Nephron (organoid): Measurements from ENCODE around the gene C5orf22.
"Not testable (repeated sequence)": the region's sequence is repeated elsewhere in the genome, so short reads cannot be mapped to it uniquely, and the experiment has no call there.

Experiments used
- H3K27ac Mint-ChIP-seq, 3 experiments: 2 replicates each; pipeline ENCODE4 v1.8.0; 2020; ENCODE audit warnings: mixed read lengths in 3 of 3, mild to moderate bottlenecking in 2 of 3, moderate library complexity in 1 of 3
- H3K27me3 Mint-ChIP-seq: 2 replicates; pipeline ENCODE4 v1.8.0; 2021; ENCODE audit warnings: low read depth, mild to moderate bottlenecking, moderate library complexity, mixed read lengths
- H3K36me3 Mint-ChIP-seq: 2 replicates; pipeline ENCODE4 v1.8.0; 2020; ENCODE audit warnings: low read depth, mixed read lengths
- H3K4me1 Mint-ChIP-seq: 2 replicates; pipeline ENCODE4 v1.8.0; 2020; ENCODE audit warnings: mixed read lengths
- H3K4me3 Mint-ChIP-seq, 3 experiments: 2 replicates each; pipeline ENCODE4 v1.8.0; 2020; ENCODE audit warnings: mild to moderate bottlenecking in 3 of 3, mixed read lengths in 3 of 3, moderate library complexity in 2 of 3
- H3K9me3 Mint-ChIP-seq: 2 replicates; pipeline ENCODE4 v1.8.0; 2020; ENCODE audit warnings: mixed read lengths
- TF ChIP-seq, protein P1 (sequence below), 3 experiments: fragments of 200-600 bp; sonication (generic); IDR thresholded peaks; one replicate each; pipeline ENCODE4 v1.5.0; 2021; ENCODE audit warnings: antibody characterized with exemption in 3 of 3; ENCODE audit not compliant: unreplicated experiment in 3 of 3

Gene C5orf22

DNA sequence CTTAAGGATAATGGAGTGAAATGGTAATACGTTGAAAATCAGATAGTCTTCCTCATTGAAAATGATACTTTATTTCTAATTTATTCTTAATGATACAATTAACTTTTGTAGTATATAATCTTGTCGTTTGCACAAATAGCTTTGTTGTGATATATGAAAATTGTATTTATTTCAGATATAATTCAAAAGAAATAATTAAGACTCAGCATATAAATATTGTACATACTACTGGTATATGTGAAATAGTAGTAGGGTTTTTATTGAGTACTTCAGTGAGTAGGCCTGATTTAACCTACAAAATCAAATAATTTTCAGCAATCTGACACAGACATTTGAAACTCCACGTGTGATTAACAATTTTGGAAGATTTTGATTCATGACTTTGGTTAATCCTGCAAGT lies 4.8 kb downstream of the C5orf22 start:
- peaks cover 53% of the 10 kb centered on the region for H3K36me3 Mint-ChIP-seq
- no peaks in the 10 kb centered on the region for H3K9me3 Mint-ChIP-seq
- no peak overlapping the region for H3K4me3 Mint-ChIP-seq
- peaks cover 20% of the 10 kb centered on the region for H3K4me1 Mint-ChIP-seq
- TF ChIP-seq, protein P1, sequence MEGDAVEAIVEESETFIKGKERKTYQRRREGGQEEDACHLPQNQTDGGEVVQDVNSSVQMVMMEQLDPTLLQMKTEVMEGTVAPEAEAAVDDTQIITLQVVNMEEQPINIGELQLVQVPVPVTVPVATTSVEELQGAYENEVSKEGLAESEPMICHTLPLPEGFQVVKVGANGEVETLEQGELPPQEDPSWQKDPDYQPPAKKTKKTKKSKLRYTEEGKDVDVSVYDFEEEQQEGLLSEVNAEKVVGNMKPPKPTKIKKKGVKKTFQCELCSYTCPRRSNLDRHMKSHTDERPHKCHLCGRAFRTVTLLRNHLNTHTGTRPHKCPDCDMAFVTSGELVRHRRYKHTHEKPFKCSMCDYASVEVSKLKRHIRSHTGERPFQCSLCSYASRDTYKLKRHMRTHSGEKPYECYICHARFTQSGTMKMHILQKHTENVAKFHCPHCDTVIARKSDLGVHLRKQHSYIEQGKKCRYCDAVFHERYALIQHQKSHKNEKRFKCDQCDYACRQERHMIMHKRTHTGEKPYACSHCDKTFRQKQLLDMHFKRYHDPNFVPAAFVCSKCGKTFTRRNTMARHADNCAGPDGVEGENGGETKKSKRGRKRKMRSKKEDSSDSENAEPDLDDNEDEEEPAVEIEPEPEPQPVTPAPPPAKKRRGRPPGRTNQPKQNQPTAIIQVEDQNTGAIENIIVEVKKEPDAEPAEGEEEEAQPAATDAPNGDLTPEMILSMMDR (IDR thresholded peaks at IDR 0.05; ENCODE audit: unreplicated experiment in 3 of 3): no peak
- H3K27me3 Mint-ChIP-seq: no peaks in the 10 kb centered on the region
- no peak overlapping the region for H3K27ac Mint-ChIP-seq

DNA sequence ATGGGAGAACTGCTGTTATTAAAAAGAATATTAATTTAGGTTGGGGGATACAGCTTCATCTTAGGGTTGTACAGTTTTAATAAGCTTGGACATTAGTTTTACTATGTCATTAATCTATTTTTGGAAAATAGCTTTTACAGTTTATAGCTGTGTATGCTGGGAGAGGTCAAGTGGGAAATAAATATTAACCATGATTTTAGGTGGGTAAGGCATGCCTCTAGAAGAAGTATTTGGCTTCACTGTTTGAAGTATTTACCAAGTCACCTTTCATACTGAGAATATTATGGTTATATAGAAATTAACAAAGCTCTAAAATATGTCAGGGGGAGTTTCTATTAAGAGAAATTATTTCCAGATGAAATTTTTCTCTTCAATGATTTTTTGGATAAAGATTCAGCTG lies 5.2 kb downstream of the C5orf22 start:
- TF ChIP-seq, protein P1 (IDR thresholded peaks at IDR 0.05; ENCODE audit: unreplicated experiment in 3 of 3): no peak
- Mint-ChIP-seq H3K27me3 (no peaks in the 10 kb centered on the region), H3K27ac (peak overlapping the region in 1 of 3 experiments; percentile 21), H3K4me3 (no peak overlapping the region), H3K36me3 (peaks cover 57% of the 10 kb centered on the region), H3K4me1 (peaks cover 15% of the 10 kb centered on the region), H3K9me3 (no peaks in the 10 kb centered on the region)

DNA sequence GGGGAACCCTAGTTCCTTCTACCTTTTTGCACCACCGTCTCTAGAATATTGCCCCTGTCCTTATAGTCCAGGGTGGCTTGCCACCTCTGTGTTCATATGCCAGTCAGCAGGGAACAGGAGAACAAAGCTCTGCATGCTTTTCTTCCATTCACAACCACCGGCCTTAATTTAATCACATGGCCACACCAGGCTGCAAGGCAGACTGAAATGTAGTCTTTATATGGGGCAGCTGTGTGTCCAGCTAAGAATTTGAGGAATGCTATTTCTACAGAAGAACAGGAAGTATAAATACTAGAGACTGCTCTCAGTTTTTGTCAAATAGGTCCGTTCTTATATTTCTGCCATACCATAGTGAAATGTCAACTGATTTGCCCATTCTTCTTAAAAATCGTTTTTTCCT lies 5.8 kb downstream of the C5orf22 start:
- Mint-ChIP-seq H3K9me3 (no peaks in the 10 kb centered on the region), H3K4me1 (peaks cover 13% of the 10 kb centered on the region), H3K36me3 (peaks cover 62% of the 10 kb centered on the region), H3K4me3 (no peak overlapping the region), H3K27me3 (no peaks in the 10 kb centered on the region), H3K27ac (peak overlapping the region in 2 of 3 experiments; percentile 21 to 67)
- TF ChIP-seq, protein P1 (IDR thresholded peaks at IDR 0.05; ENCODE audit: unreplicated experiment in 3 of 3): no peak

DNA sequence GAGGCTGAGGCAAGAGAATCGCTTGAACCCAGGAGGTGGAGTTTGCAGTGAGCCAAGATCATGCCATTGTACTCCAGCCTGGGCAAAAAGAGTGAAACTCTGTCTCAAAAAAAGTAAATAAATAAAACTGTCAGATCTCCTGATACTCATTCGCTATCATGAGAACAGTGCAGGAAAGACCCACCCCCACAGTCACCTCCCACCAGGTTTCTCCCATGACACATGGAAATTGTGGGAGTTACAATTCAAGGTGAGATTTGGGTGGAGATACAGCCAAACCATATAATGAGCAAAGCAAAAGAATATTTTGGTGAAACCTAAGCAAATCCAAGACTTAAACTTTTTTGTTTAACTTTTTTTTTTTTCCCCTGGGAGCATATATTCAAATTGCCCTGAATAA lies 17.0 kb downstream of the C5orf22 start:
- H3K27me3 Mint-ChIP-seq, H3K4me1 Mint-ChIP-seq, H3K9me3 Mint-ChIP-seq, H3K27ac Mint-ChIP-seq, H3K4me3 Mint-ChIP-seq: not testable (repeated sequence)
- peaks cover 80% of the 10 kb centered on the region for H3K36me3 Mint-ChIP-seq

DNA sequence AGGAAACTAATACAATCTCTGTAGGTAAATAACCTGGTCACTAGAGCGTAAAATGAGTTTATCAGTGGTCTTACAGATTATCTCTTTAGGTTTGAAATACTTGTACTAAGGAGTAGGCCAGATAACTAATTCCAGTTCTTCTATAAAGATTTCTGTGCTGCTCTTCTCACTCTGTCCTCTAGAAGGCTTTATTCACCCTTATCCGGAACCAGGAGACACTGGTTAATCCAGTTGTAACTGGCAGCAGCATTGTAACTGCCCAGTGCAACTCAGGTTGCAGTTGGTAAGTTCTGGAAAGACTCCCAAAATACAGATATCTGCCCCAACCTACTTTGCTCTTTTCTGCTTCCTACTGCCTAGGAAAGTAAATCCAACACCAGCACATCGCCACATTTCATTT lies 19.8 kb downstream of the C5orf22 start:
- no peaks in the 10 kb centered on the region for H3K27me3 Mint-ChIP-seq
- no peak overlapping the region for H3K27ac Mint-ChIP-seq
- H3K36me3 Mint-ChIP-seq: peaks cover 77% of the 10 kb centered on the region
- TF ChIP-seq, protein P1 (IDR thresholded peaks at IDR 0.05; ENCODE audit: unreplicated experiment in 3 of 3): no peak
- H3K9me3 Mint-ChIP-seq: peaks cover 3% of the 10 kb centered on the region
- H3K4me3 Mint-ChIP-seq: no peak overlapping the region
- H3K4me1 Mint-ChIP-seq: no peaks in the 10 kb centered on the region

DNA sequence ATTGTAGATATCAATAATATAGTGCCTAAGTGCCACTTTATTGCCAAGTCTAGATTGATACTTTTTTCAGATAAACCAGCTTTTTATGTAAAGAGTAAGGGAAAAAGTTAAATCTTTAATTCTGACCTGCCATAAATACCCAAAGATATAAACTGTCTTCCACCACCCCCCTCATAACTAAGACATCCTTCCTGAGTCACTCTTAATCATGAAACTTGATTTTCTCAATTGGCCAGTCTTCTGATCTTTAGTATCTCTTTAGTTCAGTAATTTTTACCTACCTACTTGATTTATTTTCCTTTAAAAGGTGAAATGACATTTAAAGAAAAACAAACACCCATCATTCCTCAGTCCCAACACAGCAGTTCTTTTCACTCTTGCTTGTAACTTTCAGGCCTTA lies 21.8 kb downstream of the C5orf22 start:
- H3K4me3 Mint-ChIP-seq: no peak overlapping the region

More for the DNA sequence above, 21.8 kb downstream of the C5orf22 start:
- Mint-ChIP-seq H3K36me3 (peaks cover 63% of the 10 kb centered on the region), H3K27ac (no peak overlapping the region), H3K27me3 (no peaks in the 10 kb centered on the region), H3K9me3 (no peaks in the 10 kb centered on the region), H3K4me1 (no peaks in the 10 kb centered on the region)
- TF ChIP-seq, protein P1 (IDR thresholded peaks at IDR 0.05; ENCODE audit: unreplicated experiment in 3 of 3): no peak
